GM18867 (cell line): ENCODE results near the gene TYRP1.

Experiments used
- ATAC-seq: cut with Tn5 transposase; IDR thresholded peaks from one replicate; pipeline ENCODE4 v1.9.1; 2021; ENCODE audit warnings: mild to moderate bottlenecking, moderate library complexity; ENCODE audit not compliant: unreplicated experiment

TYRP1 gene

DNA sequence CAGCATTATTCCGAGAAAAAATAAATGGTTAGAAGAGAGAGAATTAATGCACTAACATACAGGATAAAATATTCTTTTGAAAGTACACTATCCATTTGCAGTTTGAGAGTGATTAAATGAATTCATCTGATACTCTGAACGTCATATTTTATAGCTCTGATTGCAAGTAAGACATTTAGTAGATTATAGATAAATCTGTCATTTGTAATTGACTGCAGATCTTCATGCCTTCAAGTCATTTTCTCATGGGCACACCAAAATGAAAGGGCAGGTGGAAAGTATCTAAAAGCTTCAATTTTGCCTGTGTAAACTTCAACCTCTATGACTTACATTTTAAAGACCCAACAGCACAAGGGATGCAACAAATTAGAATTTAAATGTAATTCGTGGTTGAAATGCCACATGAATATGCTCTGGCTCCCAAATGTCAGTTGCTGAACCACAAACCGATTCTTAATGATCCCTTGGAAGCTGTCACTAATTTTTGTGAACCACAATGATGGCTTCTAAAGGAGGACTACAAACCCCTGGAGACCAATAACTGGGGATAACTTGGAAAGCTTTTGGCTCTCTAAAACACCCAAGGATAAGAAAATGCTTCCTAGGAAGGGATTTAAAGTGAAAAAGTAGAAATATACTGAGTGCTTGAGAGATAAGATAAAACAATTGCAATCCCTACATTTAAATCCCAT lies 3.9 kb downstream of the TYRP1 start:
- ATAC-seq = no peak

DNA sequence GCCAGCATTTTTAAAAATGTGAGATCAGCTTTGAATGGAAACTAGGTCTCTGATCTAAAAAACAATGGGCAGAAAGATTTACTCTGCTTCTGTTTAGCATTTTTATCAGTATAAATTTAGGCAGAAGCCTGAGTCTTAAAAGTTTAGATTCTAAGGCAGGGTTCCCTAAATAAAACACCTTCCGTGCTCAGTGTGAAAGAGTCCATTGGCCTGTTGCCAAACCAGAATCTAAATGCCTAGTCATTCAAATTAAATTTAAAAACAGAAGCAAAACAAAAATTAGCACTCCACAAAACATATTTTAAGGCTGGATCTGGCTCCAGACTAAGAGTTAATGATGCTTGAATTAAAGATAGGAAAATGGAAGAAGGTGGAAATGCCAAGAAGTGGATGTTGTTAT lies 4.5 kb downstream of the TYRP1 start:
- no peak for ATAC-seq

DNA sequence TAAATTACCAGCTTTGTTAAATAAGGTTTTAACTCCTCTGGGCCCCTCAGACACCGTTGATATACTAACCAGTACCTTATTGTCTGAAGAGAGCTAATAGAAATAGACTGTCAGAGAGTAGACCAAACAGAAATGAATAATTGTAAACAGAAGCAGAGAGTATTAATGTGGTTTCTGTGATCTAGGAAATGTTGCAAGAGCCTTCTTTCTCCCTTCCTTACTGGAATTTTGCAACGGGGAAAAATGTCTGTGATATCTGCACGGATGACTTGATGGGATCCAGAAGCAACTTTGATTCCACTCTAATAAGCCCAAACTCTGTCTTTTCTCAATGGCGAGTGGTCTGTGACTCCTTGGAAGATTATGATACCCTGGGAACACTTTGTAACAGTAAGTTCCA lies 5.1 kb downstream of the TYRP1 start:
- ATAC-seq = no peak

- ATAC-seq = no peak
These were observed 5.8 kb downstream of the TYRP1 start for GRCh38 chr9:12698986-12699385.

DNA sequence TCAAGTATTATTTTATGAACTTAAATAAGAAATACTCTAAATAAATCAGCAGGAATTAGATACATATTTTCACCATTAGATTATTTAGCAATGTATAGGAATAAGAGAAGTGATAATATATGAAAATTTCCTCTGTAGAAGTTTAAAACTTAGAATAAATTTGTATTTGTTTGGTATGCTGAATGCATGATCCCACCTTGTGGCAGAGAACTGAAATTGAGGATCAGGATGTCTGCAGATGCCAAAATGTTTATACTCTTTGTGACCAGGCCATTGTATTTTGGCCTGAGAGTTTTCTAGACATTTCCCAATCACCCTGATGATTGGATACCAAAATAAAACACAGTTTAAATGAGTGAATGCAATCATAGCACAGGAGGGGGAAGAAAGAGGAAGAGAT lies 6.3 kb downstream of the TYRP1 start:
- no peak for ATAC-seq

DNA sequence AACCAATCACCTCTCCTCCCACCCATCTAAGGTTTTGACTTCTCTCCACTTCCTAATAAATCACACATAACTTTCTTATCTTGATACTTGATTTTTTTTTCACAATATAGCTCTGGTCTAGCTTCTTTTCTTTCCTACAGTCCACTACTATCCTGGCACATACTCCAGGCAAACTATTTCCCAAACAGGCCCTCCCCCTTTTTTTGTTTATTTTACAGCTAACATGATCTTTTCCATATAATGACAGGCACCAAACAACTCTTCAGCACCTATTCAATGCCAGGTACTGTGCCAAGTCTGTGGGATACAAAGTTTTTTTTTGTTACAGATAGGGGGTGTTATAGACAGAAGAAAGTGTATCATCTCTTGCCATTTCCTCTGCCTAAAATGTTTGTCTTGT lies 7.9 kb downstream of the TYRP1 start:
- no peak for ATAC-seq

- ATAC-seq = no peak
These were observed 9.1 kb downstream of the TYRP1 start for GRCh38 chr9:12702160-12702758.

DNA sequence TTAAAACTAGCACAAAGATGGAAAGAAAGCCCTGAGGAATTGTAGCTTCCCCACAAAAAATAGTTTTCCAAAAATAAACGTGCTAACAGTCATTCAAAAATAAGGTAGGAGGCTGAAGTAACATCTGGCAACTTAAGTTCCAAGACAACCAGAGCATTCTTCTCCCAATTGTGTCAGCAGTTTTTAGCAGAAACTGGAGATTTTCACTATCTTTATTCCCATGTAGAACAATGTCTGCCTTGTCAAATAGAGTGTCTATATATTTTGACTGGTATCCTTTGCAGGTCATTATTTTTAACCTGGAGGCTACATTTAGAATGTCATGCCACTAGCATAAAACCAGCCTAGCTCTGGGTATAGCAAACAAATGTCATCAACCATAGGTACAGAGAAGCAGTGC lies 10.8 kb downstream of the TYRP1 start:
- ATAC-seq = no peak

DNA sequence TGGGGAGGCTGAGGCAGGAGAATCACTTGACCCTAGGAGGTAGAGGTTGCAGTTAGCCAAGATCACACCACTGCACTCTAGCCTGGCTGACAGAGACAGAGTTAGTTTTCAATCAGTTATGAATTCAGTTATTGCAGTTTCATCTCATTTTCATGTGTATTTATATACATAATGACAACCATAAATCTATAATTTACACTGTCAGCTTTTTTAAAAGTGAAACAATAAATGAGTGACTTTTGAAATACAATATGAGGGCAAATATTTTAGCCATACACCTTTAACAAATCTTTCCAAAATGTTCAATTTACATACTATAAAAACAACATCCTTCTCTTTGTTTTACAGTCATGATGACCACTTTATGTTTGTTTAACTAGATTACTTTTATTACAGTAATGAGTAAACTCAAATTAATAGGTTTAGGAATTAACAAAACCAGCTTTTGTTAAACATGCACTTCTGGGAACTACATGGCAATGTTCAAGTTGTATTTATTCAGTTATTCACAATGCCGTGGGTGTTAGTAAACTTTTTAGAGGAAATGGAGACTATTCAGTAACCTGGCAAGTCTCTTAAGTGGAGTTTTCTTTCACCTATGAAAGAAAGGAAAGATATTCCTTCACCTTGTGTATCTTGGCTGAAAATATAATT lies 12.7 kb downstream of the TYRP1 start:
- no peak for ATAC-seq

DNA sequence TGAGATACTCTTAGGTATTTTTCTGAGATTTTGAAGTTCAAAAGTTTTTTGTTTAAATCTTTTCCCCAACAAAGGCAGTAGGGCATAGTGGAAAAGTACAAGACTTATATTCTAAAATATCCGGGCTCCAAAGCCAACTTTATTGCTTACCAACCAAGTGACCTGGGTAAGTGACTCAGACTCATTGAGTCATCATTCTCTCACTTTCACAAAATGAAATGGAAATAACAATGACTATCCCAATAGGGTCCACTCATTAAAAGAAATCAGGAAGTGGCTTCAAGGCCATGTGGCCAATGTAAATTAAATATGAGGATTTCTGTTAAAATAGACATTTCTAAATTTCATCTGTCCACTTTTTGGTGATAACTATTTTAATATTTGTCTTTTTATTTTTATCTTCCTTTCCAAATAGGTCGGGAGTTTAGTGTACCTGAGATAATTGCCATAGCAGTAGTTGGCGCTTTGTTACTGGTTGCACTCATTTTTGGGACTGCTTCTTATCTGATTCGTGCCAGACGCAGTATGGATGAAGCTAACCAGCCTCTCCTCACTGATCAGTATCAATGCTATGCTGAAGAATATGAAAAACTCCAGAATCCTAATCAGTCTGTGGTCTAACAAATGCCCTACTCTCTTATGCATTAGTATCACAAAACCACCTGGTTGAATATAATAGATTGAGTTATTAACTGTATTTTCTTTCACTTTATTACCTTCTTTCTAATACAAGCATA lies 15.5 kb downstream of the TYRP1 start:
- no peak for ATAC-seq

- ATAC-seq = no peak
These were observed 19.3 kb downstream of the TYRP1 start for GRCh38 chr9:12712532-12712931.

- no peak for ATAC-seq
These were observed 22.1 kb downstream of the TYRP1 start for GRCh38 chr9:12715268-12715667.

DNA sequence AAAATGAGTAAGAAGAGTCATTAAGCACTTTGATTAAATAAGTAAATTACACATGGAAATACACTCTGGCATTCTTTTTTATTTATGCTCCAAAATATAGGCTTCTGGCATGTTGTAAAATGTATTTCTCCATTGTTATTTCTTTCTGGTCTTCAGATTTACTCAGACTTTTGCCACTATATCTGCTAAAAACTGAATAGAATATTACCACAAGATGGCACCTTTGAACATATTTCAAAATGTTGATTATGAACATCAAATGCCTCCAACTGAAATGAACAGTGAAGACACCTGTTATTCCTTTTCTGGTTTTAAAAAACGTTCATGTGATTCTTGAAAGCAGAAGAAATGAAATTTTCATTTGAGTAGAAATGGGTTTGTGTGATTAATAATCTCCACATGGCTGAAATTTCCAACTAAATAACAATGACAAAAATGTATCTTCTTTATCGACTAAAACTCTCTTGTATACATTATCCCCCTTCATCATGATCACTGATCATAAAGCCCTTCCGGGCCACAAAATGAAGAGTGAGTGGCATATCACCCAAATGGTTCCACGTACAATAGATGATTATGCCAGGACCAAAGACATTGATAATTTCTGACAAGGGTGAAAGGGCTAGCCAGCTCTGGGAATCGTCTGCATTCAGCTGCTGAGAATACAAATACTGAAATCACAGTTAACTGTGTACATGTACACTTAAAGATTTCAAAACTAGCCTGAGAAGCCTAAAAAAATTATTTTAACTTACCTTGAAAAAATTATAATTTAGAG lies 23.8 kb downstream of the TYRP1 start:
- no peak for ATAC-seq

- no peak for ATAC-seq
These were observed 24.7 kb downstream of the TYRP1 start for GRCh38 chr9:12717907-12718306.

DNA sequence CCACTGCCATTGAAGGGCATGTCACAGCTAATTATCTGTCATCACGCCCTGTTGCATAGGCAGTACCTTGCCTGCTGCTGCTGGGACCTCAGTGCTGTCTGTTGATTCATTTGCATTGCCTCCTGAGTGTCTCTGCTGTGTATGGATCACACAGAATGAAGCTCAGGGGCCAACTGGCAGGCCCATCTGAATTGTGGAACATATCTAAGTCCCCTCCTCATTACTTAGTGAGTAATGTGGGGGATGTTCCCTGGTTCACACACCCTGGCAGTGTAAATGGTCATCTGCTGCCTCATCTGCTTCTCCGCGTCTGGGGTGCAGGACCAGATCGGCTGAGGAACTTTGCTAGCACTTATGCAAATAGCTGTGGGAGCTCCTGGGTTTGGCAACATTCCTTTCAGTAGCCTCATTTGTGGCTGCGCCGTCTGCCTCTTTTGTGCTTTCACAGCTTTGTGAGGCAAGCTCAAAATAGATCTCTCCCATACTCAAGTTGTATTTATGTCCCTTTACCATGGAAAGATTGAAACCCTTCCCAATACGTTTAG lies 25.4 kb downstream of the TYRP1 start:
- ATAC-seq = no peak

DNA sequence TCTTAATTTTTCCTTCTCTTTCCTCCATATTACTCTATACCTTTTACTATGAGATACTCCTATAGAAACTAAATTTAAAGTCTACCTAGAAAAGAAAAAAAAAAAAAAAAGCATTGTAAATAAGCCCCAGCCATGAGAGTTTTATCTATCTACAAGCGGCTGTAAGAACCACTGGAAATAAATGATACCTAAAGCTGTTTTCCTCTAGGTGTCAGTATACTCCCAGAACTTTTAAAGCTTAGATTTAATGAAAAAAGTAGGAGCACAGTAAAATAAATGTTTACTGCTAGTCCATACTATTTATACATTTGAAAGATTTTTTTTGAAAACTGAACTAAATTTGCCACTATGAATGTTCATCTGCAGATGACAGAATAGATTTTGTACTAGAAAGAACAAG lies 26.2 kb downstream of the TYRP1 start:
- ATAC-seq = no peak

DNA sequence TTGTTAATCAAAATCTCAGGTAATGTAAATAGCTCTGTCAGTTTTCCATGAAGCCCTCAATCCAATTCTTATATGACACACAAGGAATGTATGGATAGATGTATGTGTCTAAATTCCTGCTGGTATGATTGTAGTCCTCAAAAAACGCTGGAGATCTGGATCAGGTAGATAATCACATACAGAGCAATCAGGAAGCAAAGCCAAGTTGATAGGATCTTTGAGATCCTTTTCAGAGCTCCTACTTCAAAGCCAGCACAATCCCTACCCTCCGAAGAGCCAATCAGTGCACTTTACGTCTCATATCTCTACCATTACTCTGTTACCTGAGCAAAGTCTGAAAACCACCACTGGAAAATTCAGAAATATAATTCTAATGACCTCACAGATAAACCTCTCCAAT lies 27.4 kb downstream of the TYRP1 start:
- ATAC-seq = no peak

- ATAC-seq = no peak
These were observed 28.9 kb downstream of the TYRP1 start for GRCh38 chr9:12722131-12722530.

DNA sequence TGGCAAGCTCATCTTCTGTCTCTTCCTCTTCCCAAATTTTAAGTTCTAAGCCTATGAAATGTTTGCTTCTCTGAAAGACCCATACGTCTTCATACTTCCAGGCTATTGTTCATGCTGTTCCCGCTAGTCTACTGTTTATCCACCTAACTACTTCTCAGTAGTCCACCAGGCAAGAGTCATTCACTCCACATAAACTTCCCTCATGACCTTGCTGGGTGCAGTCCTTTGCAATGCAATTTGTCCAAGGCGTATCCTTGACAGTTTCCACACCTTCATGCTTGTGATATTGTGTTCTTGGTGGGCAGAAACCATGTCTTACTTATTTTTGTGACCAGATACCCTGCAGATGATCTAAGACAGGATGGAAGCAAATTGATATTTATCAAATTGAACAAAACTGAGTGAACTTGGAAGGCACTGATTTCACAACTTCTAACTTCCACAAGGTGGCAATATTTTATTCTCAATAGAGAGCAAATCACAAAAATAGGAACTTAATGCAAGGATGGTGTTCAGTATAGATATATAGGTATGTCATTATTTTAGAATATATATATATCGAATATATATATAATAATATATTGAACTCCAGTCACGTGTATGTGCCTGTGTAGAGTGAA lies 30.3 kb downstream of the TYRP1 start:
- ATAC-seq = no peak

DNA sequence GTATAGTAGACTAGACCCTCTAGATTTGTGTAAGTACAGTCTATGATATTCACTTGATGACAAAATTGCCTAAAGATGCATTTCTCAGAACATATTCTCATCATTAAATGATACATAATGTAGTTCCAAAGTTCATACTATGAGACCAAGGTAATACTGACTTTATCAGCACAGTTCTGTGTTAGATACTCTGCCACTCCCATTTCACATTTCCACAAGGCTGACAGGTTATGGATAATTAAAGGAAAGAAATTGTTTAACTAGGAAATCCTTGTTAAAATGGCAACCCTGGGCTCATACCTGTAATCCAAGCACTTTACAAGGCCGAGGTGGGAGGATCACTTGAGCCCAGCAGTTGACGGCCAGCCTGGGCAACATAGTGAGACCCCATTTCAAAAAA lies 33.6 kb downstream of the TYRP1 start:
- no peak for ATAC-seq
